Liver (tissue), 9 donors: ENCODE data around the gene ATG4A. TPM values are rescaled to one million over a fixed set of nuclear protein-coding genes. Genes with fewer than 3 reads are reported as not detected.

ENCODE experiments used
- DNase-seq: peaks from one replicate; pipeline ENCODE4 v3.0.0-alpha.2; 2017; ENCODE audit warnings: low spot score
- H3K27ac ChIP-seq, 2 donors: one replicate each; pipeline ENCODE4 v1.7.0; 2013; ENCODE audit warnings: inconsistent platforms in 2 of 2, low read length in 2 of 2, control low read depth in 1 of 2, low read depth in 1 of 2, mild to moderate bottlenecking in 1 of 2
- H3K27me3 ChIP-seq, 4 donors: one replicate each; pipeline versions ENCODE4 v1.6.1 to v1.7.0; 2013; ENCODE audit warnings: low read length in 3 of 4, inconsistent platforms in 1 of 4, mild to moderate bottlenecking in 1 of 4, moderate library complexity in 1 of 4; ENCODE audit not compliant: control insufficient read depth in 4 of 4, insufficient read depth in 4 of 4
- H3K36me3 ChIP-seq, 4 donors: one replicate each; pipeline versions ENCODE4 v1.6.1 to v1.7.0; 2013; ENCODE audit warnings: low read length in 3 of 4, mild to moderate bottlenecking in 3 of 4, low read depth in 1 of 4, moderate library complexity in 1 of 4; ENCODE audit not compliant: control insufficient read depth in 4 of 4, insufficient read depth in 3 of 4
- H3K4me1 ChIP-seq, 4 donors: one replicate each; pipeline versions ENCODE4 v1.6.1 to v1.7.0; 2013; ENCODE audit warnings: low read length in 3 of 4, mild to moderate bottlenecking in 3 of 4, moderate library complexity in 1 of 4; ENCODE audit not compliant: control insufficient read depth in 4 of 4, insufficient read depth in 4 of 4
- H3K4me3 ChIP-seq, 3 donors: one replicate each; pipeline versions ENCODE4 v1.6.1 to v1.7.0; 2013; ENCODE audit warnings: low read length in 3 of 3, control low read depth in 1 of 3, low read depth in 1 of 3, mild to moderate bottlenecking in 1 of 3
- H3K9ac ChIP-seq, 2 donors: one replicate each; pipeline ENCODE4 v1.7.0; 2013; ENCODE audit warnings: low read length in 2 of 2, mild to moderate bottlenecking in 2 of 2, moderate library complexity in 2 of 2, control low read depth in 1 of 2, low read depth in 1 of 2
- H3K9me3 ChIP-seq, 4 donors: one replicate each; pipeline versions ENCODE4 v1.6.1 to v1.7.0; 2013; ENCODE audit warnings: low read length in 3 of 4; ENCODE audit not compliant: control insufficient read depth in 4 of 4
- CTCF ChIP-seq: fragments of 150-350 bp; IDR thresholded peaks from 2 replicates; pipeline ENCODE4 v1.5.1; 2017; ENCODE audit warnings: improper control_type of control experiment, low read depth, low read length; ENCODE audit not compliant: missing input control
- EGR1 ChIP-seq, 2 donors: IDR thresholded peaks; 2 replicates each; pipeline ENCODE4 v1.6.1; 2016 to 2018; ENCODE audit warnings: antibody characterized with exemption in 2 of 2, low read depth in 2 of 2
- FOXA1 ChIP-seq: IDR thresholded peaks from 2 replicates; pipeline ENCODE4 v1.6.1; 2016; ENCODE audit warnings: antibody characterized with exemption
- GABPA ChIP-seq, 2 donors: IDR thresholded peaks in 1 of 2; conservative IDR thresholded peaks in 1 of 2; 2 replicates each; pipeline ENCODE4 v1.6.1; 2016; ENCODE audit warnings: antibody characterized with exemption in 2 of 2, mild to moderate bottlenecking in 1 of 2, moderate library complexity in 1 of 2
- HNF4A ChIP-seq, 2 donors: conservative IDR thresholded peaks; 2 replicates each; pipeline ENCODE4 v1.6.1; 2016; ENCODE audit warnings: antibody characterized with exemption in 2 of 2, mild to moderate bottlenecking in 2 of 2
- HNF4G ChIP-seq: IDR thresholded peaks from 2 replicates; pipeline ENCODE4 v1.6.1; 2016; ENCODE audit warnings: antibody characterized with exemption
- JUND ChIP-seq, 2 donors: IDR thresholded peaks; 2 replicates each; pipeline ENCODE4 v1.6.1; 2016; ENCODE audit warnings: antibody characterized with exemption in 2 of 2
- MAX ChIP-seq: IDR thresholded peaks from 2 replicates; pipeline ENCODE4 v1.6.1; 2016; ENCODE audit warnings: antibody characterized with exemption
- NR2F2 ChIP-seq: IDR thresholded peaks from 2 replicates; pipeline ENCODE4 v1.6.1; 2016; ENCODE audit warnings: antibody characterized with exemption
- RAD21 ChIP-seq, 2 donors: IDR thresholded peaks; 2 replicates each; pipeline ENCODE4 v1.6.1; 2016; ENCODE audit warnings: antibody characterized with exemption in 2 of 2, mild to moderate bottlenecking in 2 of 2
- RXRA ChIP-seq, 2 donors: IDR thresholded peaks; 2 replicates each; pipeline ENCODE4 v1.6.1; 2017 to 2018; ENCODE audit warnings: antibody characterized with exemption in 2 of 2, mild to moderate bottlenecking in 1 of 2
- SP1 ChIP-seq: IDR thresholded peaks from 2 replicates; pipeline ENCODE4 v1.6.1; 2018; ENCODE audit warnings: antibody characterized with exemption, mild to moderate bottlenecking
- TAF1 ChIP-seq: conservative IDR thresholded peaks from 2 replicates; pipeline ENCODE4 v1.6.1; 2016; ENCODE audit warnings: antibody characterized with exemption, mild to moderate bottlenecking
- YY1 ChIP-seq: IDR thresholded peaks from 2 replicates; pipeline ENCODE4 v1.6.1; 2016; ENCODE audit warnings: antibody characterized with exemption, mild to moderate bottlenecking
- WGBS: extraction: QIAGEN DNeasy Blood & Tissue Kit; methylation state at CpG from one replicate; pipeline ENCODE4 v1.1.7; 2013; 5-methylcytosine and 5-hydroxymethylcytosine counted together
- polyA plus RNA-seq, 2 donors: library from polyadenylated mRNA; stranded (reverse) in 1 of 2; unstranded in 1 of 2; fragments of 200-250 nt in 1 of 2; fragments of >200 nt in 1 of 2; fragmentation: Nextera tagmentation in 1 of 2; extraction: Ambion mirVana in 1 of 2; gene quantifications; one replicate each; pipeline versions ENCODE4 v1.2.1 to v1.2.3, GENCODE V29; 2013 to 2015
- total RNA-seq, 2 donors: library from RNA; depleted of rRNA; stranded (reverse); fragments of >200 nt; gene quantifications; one replicate each; pipeline ENCODE4 v1.2.3, GENCODE V29; 2014
- TF ChIP-seq, protein P1 (sequence below): IDR thresholded peaks from 2 replicates; pipeline ENCODE4 v1.6.1; 2016; ENCODE audit warnings: antibody characterized with exemption
- TF ChIP-seq, protein P2 (sequence below): IDR thresholded peaks from 2 replicates; pipeline ENCODE4 v1.6.1; 2016; ENCODE audit warnings: antibody characterized with exemption
- TF ChIP-seq, protein P3 (sequence below): IDR thresholded peaks from 2 replicates; pipeline ENCODE4 v1.6.1; 2016; ENCODE audit warnings: antibody characterized with exemption, mild to moderate bottlenecking
- donor health status: healthy.
- donor health status: healthy.
- donor health status: healthy.
- donor health status: healthy.
- donor health status: healthy.

ATG4A gene
- total and polyA plus RNA-seq, 4 donors: 11.7 to 19.8 (median 16.6) TPM

- H3K9me3 ChIP-seq: no peaks in the 10 kb centered on the region
- DNase-seq: no peak
- no peak overlapping the region for H3K27ac ChIP-seq
- H3K4me3 ChIP-seq: no peak overlapping the region
- H3K27me3 ChIP-seq: no peaks in the 10 kb centered on the region
- no peak overlapping the region for H3K9ac ChIP-seq
- 81% methylated on average over 3 of the region's 3 CpGs for WGBS
- no peaks in the 10 kb centered on the region for H3K36me3 ChIP-seq
- H3K4me1 ChIP-seq: no peaks in the 10 kb centered on the region
- TF ChIP-seq NR2F2 (no peak), CTCF (no peak), SP1 (no peak), FOXA1 (no peak), GABPA (IDR thresholded peaks at IDR 0.05 in 1 of 2, conservative IDR thresholded peaks at IDR 0.05 in 1 of 2) (no peak), JUND (IDR thresholded peaks at IDR 0.05) (no peak), RXRA (IDR thresholded peaks at IDR 0.05) (no peak), TAF1 (no peak), YY1 (no peak), EGR1 (IDR thresholded peaks at IDR 0.05; ENCODE audit: low read depth in 2 of 2) (no peak), HNF4G (no peak)
- TF ChIP-seq, protein P1, sequence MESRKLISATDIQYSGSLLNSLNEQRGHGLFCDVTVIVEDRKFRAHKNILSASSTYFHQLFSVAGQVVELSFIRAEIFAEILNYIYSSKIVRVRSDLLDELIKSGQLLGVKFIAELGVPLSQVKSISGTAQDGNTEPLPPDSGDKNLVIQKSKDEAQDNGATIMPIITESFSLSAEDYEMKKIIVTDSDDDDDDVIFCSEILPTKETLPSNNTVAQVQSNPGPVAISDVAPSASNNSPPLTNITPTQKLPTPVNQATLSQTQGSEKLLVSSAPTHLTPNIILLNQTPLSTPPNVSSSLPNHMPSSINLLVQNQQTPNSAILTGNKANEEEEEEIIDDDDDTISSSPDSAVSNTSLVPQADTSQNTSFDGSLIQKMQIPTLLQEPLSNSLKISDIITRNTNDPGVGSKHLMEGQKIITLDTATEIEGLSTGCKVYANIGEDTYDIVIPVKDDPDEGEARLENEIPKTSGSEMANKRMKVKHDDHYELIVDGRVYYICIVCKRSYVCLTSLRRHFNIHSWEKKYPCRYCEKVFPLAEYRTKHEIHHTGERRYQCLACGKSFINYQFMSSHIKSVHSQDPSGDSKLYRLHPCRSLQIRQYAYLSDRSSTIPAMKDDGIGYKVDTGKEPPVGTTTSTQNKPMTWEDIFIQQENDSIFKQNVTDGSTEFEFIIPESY: no peak
- TF ChIP-seq, protein P2, sequence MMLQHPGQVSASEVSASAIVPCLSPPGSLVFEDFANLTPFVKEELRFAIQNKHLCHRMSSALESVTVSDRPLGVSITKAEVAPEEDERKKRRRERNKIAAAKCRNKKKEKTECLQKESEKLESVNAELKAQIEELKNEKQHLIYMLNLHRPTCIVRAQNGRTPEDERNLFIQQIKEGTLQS: no peak
- TF ChIP-seq, protein P3, sequence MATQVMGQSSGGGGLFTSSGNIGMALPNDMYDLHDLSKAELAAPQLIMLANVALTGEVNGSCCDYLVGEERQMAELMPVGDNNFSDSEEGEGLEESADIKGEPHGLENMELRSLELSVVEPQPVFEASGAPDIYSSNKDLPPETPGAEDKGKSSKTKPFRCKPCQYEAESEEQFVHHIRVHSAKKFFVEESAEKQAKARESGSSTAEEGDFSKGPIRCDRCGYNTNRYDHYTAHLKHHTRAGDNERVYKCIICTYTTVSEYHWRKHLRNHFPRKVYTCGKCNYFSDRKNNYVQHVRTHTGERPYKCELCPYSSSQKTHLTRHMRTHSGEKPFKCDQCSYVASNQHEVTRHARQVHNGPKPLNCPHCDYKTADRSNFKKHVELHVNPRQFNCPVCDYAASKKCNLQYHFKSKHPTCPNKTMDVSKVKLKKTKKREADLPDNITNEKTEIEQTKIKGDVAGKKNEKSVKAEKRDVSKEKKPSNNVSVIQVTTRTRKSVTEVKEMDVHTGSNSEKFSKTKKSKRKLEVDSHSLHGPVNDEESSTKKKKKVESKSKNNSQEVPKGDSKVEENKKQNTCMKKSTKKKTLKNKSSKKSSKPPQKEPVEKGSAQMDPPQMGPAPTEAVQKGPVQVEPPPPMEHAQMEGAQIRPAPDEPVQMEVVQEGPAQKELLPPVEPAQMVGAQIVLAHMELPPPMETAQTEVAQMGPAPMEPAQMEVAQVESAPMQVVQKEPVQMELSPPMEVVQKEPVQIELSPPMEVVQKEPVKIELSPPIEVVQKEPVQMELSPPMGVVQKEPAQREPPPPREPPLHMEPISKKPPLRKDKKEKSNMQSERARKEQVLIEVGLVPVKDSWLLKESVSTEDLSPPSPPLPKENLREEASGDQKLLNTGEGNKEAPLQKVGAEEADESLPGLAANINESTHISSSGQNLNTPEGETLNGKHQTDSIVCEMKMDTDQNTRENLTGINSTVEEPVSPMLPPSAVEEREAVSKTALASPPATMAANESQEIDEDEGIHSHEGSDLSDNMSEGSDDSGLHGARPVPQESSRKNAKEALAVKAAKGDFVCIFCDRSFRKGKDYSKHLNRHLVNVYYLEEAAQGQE: no peak
Measured at GRCh38 chrX:108121291-108121690, 29.7 kb downstream of the ATG4A start.

- Histone ChIP-seq H3K27me3 (no peaks in the 10 kb centered on the region), H3K9me3 (no peaks in the 10 kb centered on the region), H3K4me3 (no peak overlapping the region), H3K36me3 (peaks cover 0 to 4% (median 2%) of the 10 kb centered on the region in 4 donors), H3K4me1 (no peaks in the 10 kb centered on the region), H3K27ac (no peak overlapping the region), H3K9ac (no peak overlapping the region)
- no peak for DNase-seq
- no peak for TF ChIP-seq RAD21 (IDR thresholded peaks at IDR 0.05)
- no peak for TF ChIP-seq MAX
- TF ChIP-seq YY1: no peak
- TF ChIP-seq, protein P3: no peak
- no peak for TF ChIP-seq SP1
- TF ChIP-seq JUND (IDR thresholded peaks at IDR 0.05): no peak
- no peak for TF ChIP-seq HNF4A (conservative IDR thresholded peaks at IDR 0.05)
- no peak for TF ChIP-seq EGR1 (IDR thresholded peaks at IDR 0.05; ENCODE audit: low read depth in 2 of 2)
- no peak for TF ChIP-seq HNF4G
- TF ChIP-seq, protein P1: no peak
- 99% methylated on average over 2 of the region's 2 CpGs for WGBS
Measured at GRCh38 chrX:108122748-108123147, 31.2 kb downstream of the ATG4A start.
